PC-9 (cell line): ENCODE measurements around the gene TENT5C.

ENCODE experiments used
- EZH2 ChIP-seq: fragments of 200-600 bp; sonication (generic); IDR thresholded peaks from 2 replicates; pipeline ENCODE4 v1.8.0; 2017; ENCODE audit warnings: antibody characterized with exemption, low read depth
- TF ChIP-seq, protein P1 (sequence below): fragments of 200-600 bp; sonication (generic); conservative IDR thresholded peaks from 2 replicates; pipeline ENCODE4 v1.6.1; 2017; ENCODE audit warnings: mixed run types, antibody characterized with exemption, mild to moderate bottlenecking, moderate library complexity

DNA sequence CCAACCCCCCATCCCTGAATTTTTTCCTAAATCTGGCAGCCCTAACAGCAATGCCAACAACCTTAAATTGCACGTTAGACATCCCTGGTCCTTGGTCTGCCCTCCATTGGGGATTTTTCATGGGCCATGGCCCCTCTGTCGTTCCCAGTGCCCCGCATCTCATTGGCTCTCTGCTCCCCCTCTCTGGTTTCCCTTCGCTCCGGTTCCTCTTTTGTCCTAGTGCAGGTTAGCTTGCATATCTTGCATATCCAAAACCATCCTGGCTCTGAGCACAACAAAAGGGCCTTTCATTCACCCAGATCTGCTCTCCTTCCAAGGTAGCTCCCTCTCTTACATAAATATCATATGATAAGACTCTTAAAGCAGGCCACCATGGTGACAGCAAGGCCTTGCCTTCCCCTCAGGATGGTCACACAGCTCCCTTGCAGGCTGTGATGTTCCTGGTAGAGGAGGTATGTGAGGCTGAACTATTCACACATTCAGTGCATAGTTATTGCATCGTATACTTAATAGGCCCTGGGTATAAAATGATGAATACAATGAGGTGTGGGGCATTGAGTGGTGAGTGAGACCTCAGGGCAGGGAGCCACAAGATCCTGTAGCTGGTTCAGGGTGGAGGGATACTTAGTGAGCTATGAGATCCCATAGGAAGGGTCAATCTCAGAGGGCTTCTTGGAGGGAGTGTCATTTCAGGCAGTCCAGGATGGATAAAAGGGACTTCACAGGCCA is 45.2 kb downstream of the TENT5C start:
- TF ChIP-seq, protein P1, sequence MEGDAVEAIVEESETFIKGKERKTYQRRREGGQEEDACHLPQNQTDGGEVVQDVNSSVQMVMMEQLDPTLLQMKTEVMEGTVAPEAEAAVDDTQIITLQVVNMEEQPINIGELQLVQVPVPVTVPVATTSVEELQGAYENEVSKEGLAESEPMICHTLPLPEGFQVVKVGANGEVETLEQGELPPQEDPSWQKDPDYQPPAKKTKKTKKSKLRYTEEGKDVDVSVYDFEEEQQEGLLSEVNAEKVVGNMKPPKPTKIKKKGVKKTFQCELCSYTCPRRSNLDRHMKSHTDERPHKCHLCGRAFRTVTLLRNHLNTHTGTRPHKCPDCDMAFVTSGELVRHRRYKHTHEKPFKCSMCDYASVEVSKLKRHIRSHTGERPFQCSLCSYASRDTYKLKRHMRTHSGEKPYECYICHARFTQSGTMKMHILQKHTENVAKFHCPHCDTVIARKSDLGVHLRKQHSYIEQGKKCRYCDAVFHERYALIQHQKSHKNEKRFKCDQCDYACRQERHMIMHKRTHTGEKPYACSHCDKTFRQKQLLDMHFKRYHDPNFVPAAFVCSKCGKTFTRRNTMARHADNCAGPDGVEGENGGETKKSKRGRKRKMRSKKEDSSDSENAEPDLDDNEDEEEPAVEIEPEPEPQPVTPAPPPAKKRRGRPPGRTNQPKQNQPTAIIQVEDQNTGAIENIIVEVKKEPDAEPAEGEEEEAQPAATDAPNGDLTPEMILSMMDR, result no peak
- TF ChIP-seq EZH2, result no peak
